Kasumi-1 (cell line): Measurements from ENCODE around the gene CASZ1.

Source experiments
- DNase-seq, 2 experiments: peaks; one replicate each; lab custom pipeline; 2025; lab: John Stamatoyannopoulos, UW

CASZ1 gene

GRCh38 chr1:10622910-10623685 is 173.3 kb downstream of the CASZ1 start:
- no peak for DNase-seq

DNA sequence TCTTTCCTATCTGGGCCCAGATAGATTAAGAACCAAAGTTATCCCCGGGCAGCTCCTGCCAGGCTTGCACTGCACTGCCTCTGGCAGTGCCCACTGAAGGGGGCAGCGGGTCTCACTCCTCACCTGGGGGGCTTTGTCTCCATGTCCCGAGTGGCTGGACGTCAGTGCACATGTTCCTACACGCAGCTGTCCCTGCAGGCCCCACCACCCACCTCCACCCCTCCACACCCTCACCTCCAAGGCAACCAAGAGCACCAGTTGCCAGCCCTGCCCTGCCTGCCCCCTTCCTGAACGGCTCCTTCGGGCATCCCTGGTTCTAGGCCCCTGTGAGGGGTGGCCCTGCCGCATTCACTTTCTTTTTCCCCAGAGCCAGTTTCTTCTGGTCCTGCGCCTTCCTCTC is 174.5 kb downstream of the CASZ1 start:
- DNase-seq, result no peak

- DNase-seq, result no peak
Observed at GRCh38 chr1:10620776-10621175, 175.7 kb downstream of the CASZ1 start.

GRCh38 chr1:10617931-10618885 is 178.2 kb downstream of the CASZ1 start:
- no peak for DNase-seq

DNA sequence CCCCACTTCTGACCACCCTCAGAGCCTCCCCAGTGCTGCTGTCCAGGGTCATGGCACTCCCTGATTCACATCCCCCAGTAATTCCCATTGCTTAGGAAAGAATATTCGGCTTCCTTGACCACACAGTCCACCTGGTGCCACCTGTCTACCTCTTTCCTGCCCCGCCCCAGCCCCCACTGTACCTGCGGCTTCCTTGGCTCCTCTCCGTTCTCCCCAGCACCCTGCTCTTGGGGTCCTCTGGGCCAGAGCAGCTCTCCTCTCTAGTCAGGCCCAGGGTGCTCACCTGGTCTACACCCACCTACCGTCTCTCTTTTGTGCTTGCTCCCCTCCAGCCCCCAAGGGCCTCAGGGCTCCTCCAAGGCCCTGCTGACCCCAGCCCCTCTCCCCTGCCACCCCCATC is 179.1 kb downstream of the CASZ1 start:
- DNase-seq, result no peak

- DNase-seq, result no peak
Observed at GRCh38 chr1:10616696-10617095, 179.8 kb downstream of the CASZ1 start.

DNA sequence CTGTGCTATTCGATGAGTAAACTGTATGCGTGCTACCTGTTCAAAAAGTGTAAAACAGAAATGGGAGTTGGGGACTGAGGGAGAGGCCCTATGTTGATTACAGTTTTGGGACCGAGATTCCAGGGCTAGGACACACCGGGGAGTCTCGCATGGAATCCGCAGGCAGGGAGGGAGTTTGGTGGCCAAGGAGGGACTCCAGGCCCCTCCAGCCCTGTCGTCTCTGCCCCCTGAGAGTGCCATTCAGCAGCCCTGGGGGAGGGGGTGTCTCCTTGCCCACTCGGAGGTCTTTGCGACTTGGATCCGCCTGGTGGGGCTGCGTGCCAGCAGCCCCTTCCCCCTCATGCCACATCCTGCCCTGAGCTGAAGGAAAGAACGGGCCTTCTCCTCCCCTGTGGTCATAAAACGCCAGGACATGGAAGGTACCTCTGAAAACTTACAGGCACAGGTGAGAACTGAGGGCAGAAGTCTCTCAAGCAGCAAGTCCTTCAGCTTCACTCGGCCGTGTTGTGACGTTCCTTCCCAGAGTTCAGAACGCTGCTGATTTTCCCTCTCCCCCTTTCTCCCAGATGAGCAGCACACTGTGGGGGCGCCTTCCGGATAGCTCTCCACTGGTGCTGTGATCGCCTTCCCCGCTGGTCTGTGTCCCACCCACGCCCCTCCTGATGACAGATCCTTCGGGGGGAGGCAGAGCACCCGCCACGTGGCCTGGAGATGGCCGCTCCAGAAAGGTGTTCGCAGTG is 180.3 kb downstream of the CASZ1 start:
- no peak for DNase-seq

DNA sequence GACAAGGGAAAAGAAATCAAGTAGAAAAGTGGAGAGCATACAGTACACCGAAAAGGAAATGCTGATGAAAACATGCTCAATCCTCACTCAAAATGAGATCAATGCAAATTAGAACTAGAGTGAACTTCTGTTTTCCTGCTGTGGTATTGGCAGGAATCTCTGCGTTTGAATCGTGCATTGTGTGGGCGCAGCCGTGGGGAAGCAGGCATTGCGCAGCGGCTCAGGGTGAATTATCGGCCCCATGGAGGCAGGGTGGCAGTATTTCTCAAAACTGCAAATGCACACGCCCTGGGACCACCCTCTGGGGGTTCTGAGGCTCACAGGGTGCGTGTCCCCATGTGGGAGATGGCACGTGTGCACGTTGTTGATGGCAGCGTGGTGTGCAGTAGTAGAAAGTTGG is 181.1 kb downstream of the CASZ1 start:
- DNase-seq, result no peak

DNA sequence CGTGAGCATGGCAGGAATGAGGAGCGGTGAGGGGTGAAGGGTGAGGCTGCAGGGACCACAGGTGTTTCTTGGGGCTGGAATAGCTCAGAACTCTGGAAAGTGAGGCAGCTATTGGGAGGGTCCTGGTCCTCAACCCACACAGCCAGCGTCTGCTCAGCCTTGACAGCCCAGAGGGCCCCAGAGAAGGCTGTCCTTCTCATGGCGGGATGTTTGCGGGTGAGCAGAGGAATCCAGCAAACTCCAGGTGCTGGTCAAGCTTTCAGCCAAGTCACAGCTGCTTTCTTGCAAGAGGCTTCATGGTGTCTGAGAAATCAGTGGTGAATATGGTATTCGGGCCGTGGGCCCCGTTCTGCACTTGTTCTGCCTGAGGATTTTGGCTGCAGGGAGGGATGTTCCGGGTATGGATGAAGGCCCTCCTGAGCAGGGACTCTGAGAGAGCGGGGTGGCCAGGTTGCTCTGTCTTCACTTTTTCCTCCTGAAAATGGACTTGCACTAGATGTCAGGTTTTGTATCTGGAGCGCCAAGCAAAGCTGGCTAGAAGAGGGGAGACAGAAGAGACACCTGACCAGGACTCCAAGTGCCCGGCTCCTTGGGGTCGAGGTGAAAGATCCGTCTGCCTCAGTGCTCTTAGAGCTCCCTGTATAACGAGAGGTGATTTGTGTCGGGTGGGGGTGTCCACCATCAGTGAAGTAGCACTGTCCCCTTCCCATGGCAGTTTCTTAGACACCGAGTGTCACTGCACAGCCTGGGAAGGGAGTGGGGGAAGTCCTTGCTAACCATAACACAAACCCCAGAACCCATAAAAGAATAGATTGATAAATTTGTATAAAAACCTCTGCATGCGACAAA is 181.8 kb downstream of the CASZ1 start:
- DNase-seq, result no peak

DNA sequence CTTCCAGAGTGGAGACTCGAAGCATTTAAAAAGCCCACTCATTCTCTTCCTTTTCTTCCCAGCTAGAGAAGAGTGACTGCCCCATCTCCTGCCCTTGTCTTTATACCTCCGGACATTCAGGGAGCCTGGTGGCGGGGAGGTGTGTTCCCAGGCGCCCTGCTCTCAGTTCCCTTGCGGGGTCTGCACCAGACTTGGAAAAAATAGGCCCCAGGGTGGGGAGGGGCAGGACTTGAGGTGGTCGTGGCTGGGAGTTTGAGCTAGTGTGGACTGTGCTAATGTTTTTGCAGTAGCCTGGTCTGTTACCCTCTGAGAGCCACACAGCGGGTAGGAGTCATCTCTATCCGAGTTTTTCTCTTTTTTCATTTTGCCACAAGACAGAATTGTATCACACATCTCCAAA is 182.6 kb downstream of the CASZ1 start:
- no peak for DNase-seq

DNA sequence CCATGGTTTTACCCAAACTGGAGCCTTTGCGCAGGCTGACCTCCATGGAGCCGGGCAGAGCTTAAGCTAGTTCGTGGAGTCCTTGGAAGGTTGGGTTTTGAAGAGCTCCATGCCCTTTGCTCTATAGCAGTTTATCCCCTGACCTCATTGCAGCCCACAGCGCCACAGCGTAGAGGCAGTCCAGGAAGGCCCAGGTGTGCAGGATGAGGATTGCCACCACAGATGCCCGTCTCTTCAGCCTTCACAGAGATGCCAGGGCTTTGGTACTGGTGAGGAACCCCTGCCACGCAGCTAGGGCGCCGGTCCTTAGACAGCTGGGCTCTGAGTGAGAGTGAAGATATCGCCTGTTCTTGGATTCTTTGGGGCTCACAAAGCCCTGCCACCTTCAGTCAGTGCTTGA is 183.1 kb downstream of the CASZ1 start:
- no peak for DNase-seq

DNA sequence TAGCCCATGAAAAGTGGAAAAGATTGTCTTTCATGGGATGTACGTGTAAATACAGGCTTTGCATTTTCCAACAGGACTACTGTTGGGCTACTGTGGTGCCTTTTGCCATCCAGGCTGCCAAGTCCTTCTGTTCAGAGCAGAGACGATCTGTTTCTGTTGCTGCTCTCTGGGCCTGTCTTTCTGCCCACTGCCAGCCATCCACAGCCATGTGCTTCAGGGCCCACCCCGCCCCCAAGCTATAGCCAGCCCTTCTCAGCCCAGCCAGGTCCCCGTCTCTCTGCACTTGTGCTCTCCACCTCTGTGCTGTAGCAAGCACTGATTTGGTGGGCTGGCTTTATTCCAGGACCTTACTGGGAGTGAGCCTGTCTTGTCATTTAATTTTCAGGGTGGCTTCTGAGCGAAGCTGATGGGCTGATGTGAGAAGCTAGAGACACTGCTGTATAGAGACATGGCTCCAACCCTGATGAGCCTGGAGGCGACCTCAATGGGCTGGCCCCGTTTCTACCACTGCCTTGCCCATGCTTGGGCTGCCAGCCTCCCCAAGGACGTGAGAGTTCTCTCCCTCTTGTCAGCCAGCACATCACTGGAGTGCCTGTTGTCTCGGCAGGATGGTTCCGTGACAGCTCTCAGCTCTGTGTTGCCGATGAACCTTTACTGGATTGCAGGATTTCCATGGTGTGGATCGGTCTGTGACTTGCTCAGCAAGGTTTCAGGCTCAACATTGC is 183.8 kb downstream of the CASZ1 start:
- DNase-seq, result no peak

DNA sequence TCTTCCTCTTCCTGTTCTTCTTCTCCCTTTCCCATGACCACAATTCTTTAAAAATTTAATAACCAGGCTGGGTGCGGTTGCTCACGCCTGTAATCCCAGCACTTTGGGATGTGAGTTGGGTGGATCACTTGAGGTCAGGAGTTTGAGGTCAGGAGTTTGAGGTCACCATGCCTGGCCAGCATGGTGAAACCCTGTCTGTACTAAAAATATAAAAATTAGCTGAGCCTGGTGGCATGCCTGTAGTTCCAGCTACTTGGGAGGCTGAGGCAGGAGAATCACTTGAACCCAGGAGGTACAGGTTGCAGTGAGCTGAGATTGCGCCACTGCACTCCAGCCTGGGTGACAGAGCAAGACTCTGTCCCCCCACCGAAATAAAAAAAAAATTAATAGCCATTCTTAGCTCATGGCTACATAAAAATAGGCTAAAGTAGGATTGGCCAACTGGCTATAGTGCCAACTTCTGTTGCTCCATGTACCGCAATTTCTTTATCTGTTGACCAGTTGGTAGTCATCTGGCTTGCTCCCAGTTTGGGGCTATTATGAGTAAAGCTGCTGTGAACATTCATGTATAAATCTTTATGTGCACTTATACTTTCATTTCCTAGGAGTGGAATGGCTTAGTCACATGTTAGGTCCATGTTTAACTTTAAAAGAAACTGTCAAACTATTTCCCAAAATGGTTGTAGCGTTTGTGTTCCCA is 185.4 kb downstream of the CASZ1 start:
- no peak for DNase-seq

- no peak for DNase-seq
Observed at GRCh38 chr1:10608690-10609089, 187.8 kb downstream of the CASZ1 start.

- DNase-seq, result no peak
Observed at GRCh38 chr1:10607228-10607627, 189.2 kb downstream of the CASZ1 start.

GRCh38 chr1:10606064-10606463 is 190.4 kb downstream of the CASZ1 start:
- DNase-seq, result no peak

GRCh38 chr1:10604966-10605365 is 191.5 kb downstream of the CASZ1 start:
- DNase-seq, result no peak

DNA sequence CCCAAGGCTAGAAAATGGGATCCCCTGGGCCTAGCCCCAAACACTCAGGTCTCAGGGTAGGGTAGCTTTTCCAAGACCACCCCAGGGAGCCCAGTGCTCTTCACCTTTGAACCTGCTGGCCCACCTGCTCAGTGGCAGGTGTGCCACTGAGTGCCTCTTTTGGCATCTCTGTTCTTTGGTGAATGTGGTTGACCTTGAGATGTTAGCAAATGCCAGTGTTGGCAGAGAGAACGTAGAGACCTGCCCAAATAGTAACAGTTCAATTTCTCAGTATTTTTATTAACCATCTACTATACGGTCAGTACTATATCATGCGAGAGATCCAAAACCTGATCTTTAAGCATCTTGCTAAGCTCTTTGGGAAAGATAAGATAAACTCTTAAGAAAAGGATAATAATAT is 193.5 kb downstream of the CASZ1 start:
- DNase-seq, result no peak

DNA sequence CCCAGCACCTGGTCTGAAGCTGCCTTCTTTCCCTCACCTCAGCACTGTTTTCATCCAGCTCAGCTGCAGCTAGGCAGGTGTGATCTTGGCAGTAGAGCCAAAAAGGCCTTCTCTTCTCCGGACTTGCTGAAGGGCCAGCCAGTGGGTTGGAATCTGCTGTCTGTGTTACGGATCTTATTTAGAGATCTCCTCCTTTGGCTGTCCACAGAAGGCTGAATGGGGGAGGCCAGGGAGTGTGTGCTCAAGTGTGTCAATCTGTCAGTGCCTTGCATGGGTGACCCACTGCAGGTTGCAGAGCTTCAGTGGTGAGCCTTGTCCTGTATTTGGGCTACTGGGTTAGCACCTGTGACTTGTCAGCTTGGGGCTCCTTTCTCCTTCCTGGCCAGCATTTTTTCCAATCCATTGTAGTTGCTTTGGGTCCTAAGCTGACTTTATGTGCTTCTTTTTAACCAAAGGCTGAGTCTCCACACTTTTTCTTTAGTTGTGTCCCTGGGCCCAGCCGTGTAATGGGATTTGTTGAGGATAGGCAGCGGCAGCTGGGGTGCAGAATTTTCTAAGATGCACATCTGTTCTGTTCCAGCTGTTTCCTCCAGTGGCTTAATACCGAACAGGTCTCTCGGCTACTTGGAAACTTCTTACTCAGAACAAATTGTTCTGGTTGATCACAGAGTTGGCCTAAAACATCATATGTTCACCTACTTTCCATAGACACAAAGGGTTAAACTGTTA is 194.9 kb downstream of the CASZ1 start:
- DNase-seq, result no peak
